GM12878 (cell line): Measurements from ENCODE around the gene MXRA8. TPM values are rescaled to one million over a fixed set of nuclear protein-coding genes. Genes with fewer than 3 reads are reported as not detected.
A peak's percentile ranks its signal among the peaks of the same experiment; 100 is the strongest.

Experiments
- ATAC-seq: fragments of 200-7000 bp; cut with Tn5 transposase; 3 replicates; pipeline ENCODE4 v1.9.1; 2020; ENCODE audit warnings: mild to moderate bottlenecking, moderate library complexity
- BruUV-seq: library from RNA; stranded (reverse); fragments of 400-500 nt; replicated peaks from 2 replicates; lab custom pipeline; 2021; lab: Mats Ljungman, UMichigan
- CTCF ChIA-PET: fragments of 300-600 bp; sonication (Branson Sonifier 250); formaldehyde crosslinking; extraction: SDS; loops from one replicate; lab custom pipeline; 2021; ENCODE audit warnings: inconsistent platforms; lab: Yijun Ruan, JAX
- POLR2A ChIA-PET: fragments of 350-600 bp; formaldehyde crosslinking; extraction: SDS; loops from one replicate; lab custom pipeline; 2021; ENCODE audit warnings: inconsistent platforms; lab: Charles Lee
- RAD21 ChIA-PET: fragments of 300-600 bp; sonication (Branson Sonifier 250); formaldehyde crosslinking; loops from one replicate; lab custom pipeline; 2023; ENCODE audit warnings: antibody characterized with exemption; ENCODE audit not compliant: unreplicated experiment; lab: Charles Lee
- SMC1A ChIA-PET: fragments of 300-600 bp; sonication (Branson Sonifier 250); formaldehyde crosslinking; loops from one replicate; lab custom pipeline; 2023; ENCODE audit not compliant: unreplicated experiment, uncharacterized antibody; lab: Charles Lee
- DNase-seq: peaks from one replicate; pipeline ENCODE4 v3.0.0-alpha.2; 2011; ENCODE audit warnings: low read depth, low spot score
- FAIRE-seq: peaks from 3 replicates; lab custom pipeline; 2011; peaks lifted over from hg19 to GRCh38; lab: Jason Lieb, UNC
- H2AFZ ChIP-seq: 2 replicates; pipeline ENCODE4 v1.6.0; 2011; ENCODE audit warnings: low read depth, low read length, control low read depth; ENCODE audit not compliant: control insufficient read depth
- H3K27ac ChIP-seq: 2 replicates; pipeline ENCODE4 v1.5.1; 2011; ENCODE audit warnings: control low read depth; ENCODE audit not compliant: control insufficient read depth, insufficient read depth
- H3K27me3 ChIP-seq, 2 experiments: replicated peaks in 1 of 2; 2 replicates each; pipeline versions ENCODE4 v1.6.0 to v1.6.1; 2011; ENCODE audit warnings: low read length in 1 of 2; ENCODE audit not compliant: control insufficient read depth in 2 of 2, insufficient read depth in 2 of 2
- H3K36me3 ChIP-seq, 2 experiments: 2 replicates each; pipeline ENCODE4 v1.5.1; 2011; ENCODE audit warnings: low read length in 1 of 2; ENCODE audit not compliant: control insufficient read depth in 2 of 2, insufficient read depth in 2 of 2
- H3K4me1 ChIP-seq: 2 replicates; pipeline ENCODE4 v1.6.1; 2011; ENCODE audit warnings: mild to moderate bottlenecking, low read length, moderate library complexity, mixed read lengths; ENCODE audit not compliant: control insufficient read depth, insufficient read depth
- H3K4me2 ChIP-seq: 2 replicates; pipeline ENCODE4 v1.6.0; 2011; ENCODE audit warnings: control low read depth; ENCODE audit not compliant: control insufficient read depth, insufficient read depth
- H3K4me3 ChIP-seq: fragments of 200-600 bp; sonication (generic); 2 replicates; pipeline ENCODE4 v1.5.1; 2016
- H3K79me2 ChIP-seq: 2 replicates; pipeline ENCODE4 v1.6.0; 2011; ENCODE audit warnings: low read length; ENCODE audit not compliant: control insufficient read depth, insufficient read depth
- H3K9ac ChIP-seq: 2 replicates; pipeline ENCODE4 v1.8.0; 2011; ENCODE audit warnings: low read length, control low read depth, mixed read lengths; ENCODE audit not compliant: control insufficient read depth, insufficient read depth
- H3K9me3 ChIP-seq: replicated peaks from 3 replicates; pipeline ENCODE4 v1.5.1; 2011; ENCODE audit warnings: mild to moderate bottlenecking, low read length; ENCODE audit not compliant: control insufficient read depth, insufficient read depth
- H4K20me1 ChIP-seq: 2 replicates; pipeline ENCODE4 v1.6.0; 2011; ENCODE audit not compliant: control insufficient read depth, insufficient read depth
- CBX3 ChIP-seq: fragments of 200-600 bp; sonication (generic); IDR thresholded peaks from 2 replicates; pipeline ENCODE4 v1.6.1; 2016; ENCODE audit warnings: low read depth, borderline replicate concordance
- HSF1 ChIP-seq: fragments of 150-350 bp; IDR thresholded peaks from 2 replicates; pipeline ENCODE4 v1.6.1; 2014; ENCODE audit warnings: mild to moderate bottlenecking, low read depth, low read length
- IRF5 ChIP-seq: fragments of 450-650 bp; IDR thresholded peaks from 2 replicates; pipeline ENCODE4 v1.6.1; 2017; ENCODE audit warnings: borderline replicate concordance
- MLLT1 ChIP-seq: fragments of 450-650 bp; IDR thresholded peaks from 2 replicates; pipeline ENCODE4 v1.6.1; 2016; ENCODE audit warnings: mild to moderate bottlenecking
- MYC ChIP-seq: IDR thresholded peaks from 2 replicates; pipeline ENCODE4 v1.6.1; 2011; ENCODE audit warnings: mild to moderate bottlenecking, low read length, moderate library complexity, inconsistent platforms; ENCODE audit not compliant: insufficient read depth, insufficient replicate concordance, insufficient read length, severe bottlenecking
- NR2C2 ChIP-seq: IDR thresholded peaks from 2 replicates; pipeline ENCODE4 v1.6.1; 2011; ENCODE audit warnings: borderline replicate concordance, low read depth; ENCODE audit not compliant: control insufficient read depth, insufficient read length
- POLR2A ChIP-seq: IDR thresholded peaks from 2 replicates; pipeline ENCODE4 v1.6.1; 2011; ENCODE audit warnings: low read depth, mild to moderate bottlenecking, low read length
- RB1 ChIP-seq: fragments of 450-650 bp; formaldehyde crosslinking; IDR thresholded peaks from 2 replicates; pipeline ENCODE4 v1.6.1; 2017; ENCODE audit warnings: mild to moderate bottlenecking, borderline replicate concordance
- RCOR1 ChIP-seq: conservative IDR thresholded peaks from 2 replicates; pipeline ENCODE4 v1.6.1; 2012; ENCODE audit warnings: low read depth, low read length, improper control_type of control experiment
- RELA ChIP-seq: fragments of 450-650 bp; IDR thresholded peaks from 2 replicates; pipeline ENCODE4 v1.8.0; 2014; ENCODE audit warnings: borderline replicate concordance; ENCODE audit not compliant: partially characterized antibody
- SUZ12 ChIP-seq: fragments of 200-600 bp; sonication (generic); IDR thresholded peaks from one replicate; pipeline ENCODE4 v1.6.1; 2018; ENCODE audit warnings: antibody characterized with exemption, mild to moderate bottlenecking; ENCODE audit not compliant: unreplicated experiment
- YBX1 ChIP-seq: fragments of 450-650 bp; IDR thresholded peaks from 2 replicates; pipeline ENCODE4 v1.6.1; 2016; ENCODE audit warnings: antibody characterized with exemption
- ZBED1 ChIP-seq: IDR thresholded peaks from 2 replicates; pipeline ENCODE4 v1.6.1; 2016; ENCODE audit warnings: borderline replicate concordance
- ZZZ3 ChIP-seq: IDR thresholded peaks from 2 replicates; pipeline ENCODE4 v1.6.1; 2011; ENCODE audit warnings: low read depth; ENCODE audit not compliant: control insufficient read depth, insufficient read length
- WGBS: methylation state at CpG from one replicate; pipeline ENCODE4 v1.1.6; 2016; ENCODE audit warnings: low lambda C conversion rate; ENCODE audit not compliant: insufficient replicate concordance, insufficient coverage; ENCODE audit errors: missing lambda C conversion rate; 5-methylcytosine and 5-hydroxymethylcytosine counted together
- in situ Hi-C: fragments of 300-500 bp; cut with MboI; formaldehyde crosslinking; loops from 9 replicates; pipeline ENCODE4 v1.14.3; 2018; ENCODE audit warnings: mixed read lengths
- intact Hi-C: fragments of 100-400 bp; cut with micrococcal nuclease; formaldehyde crosslinking; loops from one replicate; pipeline ENCODE4 v1.14.2; 2022; ENCODE audit not compliant: unreplicated experiment
- polyA plus RNA-seq, 11 experiments: library from polyadenylated mRNA; depleted of rRNA in 4 of 11; unstranded in 6 of 11; stranded (reverse) in 5 of 11; fragments of >200 nt; fragmentation: Nextera tagmentation in 4 of 11; fragmentation: Illumina TruSeq in 1 of 11; extraction: Ambion mirVana in 4 of 11; extraction: Trizol in 1 of 11; gene quantifications; 1 replicate in 1 of 11; 2 replicates in 10 of 11; pipeline versions ENCODE4 v1.2.1 to v1.2.3, GENCODE V29; 2011 to 2016; ENCODE audit warnings: inconsistent platforms in 2 of 11, missing spikeins in 2 of 11, low read depth in 1 of 11
- total RNA-seq, 4 experiments: library from RNA; depleted of rRNA in 3 of 4; stranded (reverse); fragments of >200 nt in 3 of 4; fragmentation: Illumina TruSeq in 1 of 4; extraction: Trizol in 1 of 4; gene quantifications; 2 replicates each; pipeline versions ENCODE4 v1.2.1 to v1.2.3, GENCODE V29; 2013 to 2021

Gene MXRA8
- total and polyA plus RNA-seq, 10 of the 15 experiments (the other 5 are each of a cell fraction or from before 2014, with no cell fraction given), result 0.11 to 0.54 (median 0.21) TPM; not detected in 6

GRCh38 chr1:1314678-1315335, 43.5 kb downstream of the MXRA8 start:
- intact Hi-C loops, result no loop called here
- Histone ChIP-seq H3K4me1 (no peaks in the 10 kb centered on the region), H3K27me3 (no peaks in the 10 kb centered on the region), H3K36me3 (peaks cover 3 to 40% of the 10 kb centered on the region in 2 experiments; a peak in 3 of 4 replicates), H2AFZ (no peak overlapping the region), H3K79me2 (peaks cover 2% of the 10 kb centered on the region; the same call in 1 of the 2 replicates), H3K27ac (no peak overlapping the region), H3K4me2 (no peak overlapping the region), H3K9ac (no peak overlapping the region), H3K9me3 (no peaks in the 10 kb centered on the region), H4K20me1 (no peaks in the 10 kb centered on the region; the same call in 1 of the 2 replicates), H3K4me3 (no peak overlapping the region)
- in situ Hi-C loops, result no loop called here
- DNase-seq (no peak), FAIRE-seq (no peak), ATAC-seq (no peak)
- TF ChIP-seq POLR2A (peak; percentile 47), RELA (no peak), CBX3 (no peak)
- ChIA-PET RAD21 (no interaction called here), CTCF (no interaction called here), POLR2A (no interaction called here), SMC1A (no interaction called here)
- WGBS, result 92% methylated on average over 23 of the region's 23 CpGs
- BruUV-seq, result no TSS peak

GRCh38 chr1:1314237-1314586, 44.1 kb downstream of the MXRA8 start:
- Histone ChIP-seq H4K20me1 (no peaks in the 10 kb centered on the region; the same call in 1 of the 2 replicates), H3K79me2 (peaks cover 4% of the 10 kb centered on the region), H3K27me3 (no peaks in the 10 kb centered on the region), H3K36me3 (peaks cover 3 to 39% of the 10 kb centered on the region in 2 experiments; a peak in 3 of 4 replicates), H3K27ac (no peak overlapping the region), H2AFZ (no peak overlapping the region), H3K4me3 (no peak overlapping the region), H3K4me2 (no peak overlapping the region), H3K9ac (no peak overlapping the region), H3K4me1 (no peaks in the 10 kb centered on the region), H3K9me3 (no peaks in the 10 kb centered on the region)
- POLR2A ChIA-PET, result no interaction called here
- RAD21 ChIA-PET, result no interaction called here
- BruUV-seq, result no TSS peak
- in situ Hi-C loops (no loop called here), intact Hi-C loops (no loop called here)
- no peak for DNase-seq
- 92% methylated on average over 15 of the region's 15 CpGs for WGBS
- ATAC-seq, result no peak
- SMC1A ChIA-PET, result no interaction called here
- CTCF ChIA-PET, result no interaction called here
- no peak for FAIRE-seq
- no peak for TF ChIP-seq YBX1
- no peak for TF ChIP-seq RB1
- no peak for TF ChIP-seq SUZ12
- TF ChIP-seq IRF5, result no peak
- no peak for TF ChIP-seq RCOR1
- TF ChIP-seq HSF1, result no peak
- TF ChIP-seq MLLT1, result no peak
- TF ChIP-seq MYC, result no peak
- no peak for TF ChIP-seq ZZZ3
- no peak for TF ChIP-seq ZBED1
- no peak for TF ChIP-seq NR2C2
